K562 (cell line): Measurements from ENCODE around the gene SIX6. TPM values are rescaled to one million over a fixed set of nuclear protein-coding genes. Genes with fewer than 3 reads are reported as not detected.

Source experiments
- ATAC-seq: fragments of 200-7000 bp; cut with Tn5 transposase; 3 replicates; pipeline ENCODE4 v1.9.1; 2020; ENCODE audit warnings: moderate library complexity
- BruUV-seq: library from RNA; stranded (reverse); fragments of 400-500 nt; replicated peaks from 2 replicates; lab custom pipeline; 2021; lab: Mats Ljungman, UMichigan
- CTCF ChIA-PET: fragments of 300-600 bp; formaldehyde crosslinking; extraction: SDS; loops from one replicate; lab custom pipeline; 2021; ENCODE audit warnings: low intra/inter-chr PET ratio; lab: Yijun Ruan, JAX
- POLR2A ChIA-PET: fragments of 300-600, 350-650 bp; sonication (Branson Sonifier 250); formaldehyde crosslinking; extraction: SDS; loops from one replicate; lab custom pipeline; 2021; ENCODE audit warnings: antibody characterized with exemption, inconsistent platforms; lab: Yijun Ruan, JAX
- DNase-seq, 4 experiments: peaks; one replicate each; pipeline versions ENCODE4 v3.0.0 to v3.0.0-alpha.2; 2011 to 2018; ENCODE audit warnings: low spot score in 3 of 4, mixed read lengths in 3 of 4; ENCODE audit errors: extremely low read depth in 1 of 4
- FAIRE-seq: peaks from 2 replicates; lab custom pipeline; 2011; peaks lifted over from hg19 to GRCh38; lab: Jason Lieb, UNC
- H2AFZ ChIP-seq: 2 replicates; pipeline ENCODE4 v1.6.0; 2011; ENCODE audit warnings: low read depth, low read length, control low read depth, inconsistent platforms
- H3K27ac ChIP-seq: fragments of 200-600 bp; 3 replicates; pipeline ENCODE4 v1.8.0; 2011; ENCODE audit warnings: low read depth, mild to moderate bottlenecking, control low read depth, inconsistent platforms, low read length, moderate library complexity, mixed read lengths; ENCODE audit errors: extremely low read depth
- H3K27me3 ChIP-seq, 2 experiments: fragments of 300-600 bp in 1 of 2; 2 replicates in 1 of 2; 3 replicates in 1 of 2; pipeline versions ENCODE4 v1.6.0 to v1.8.0; 2011; ENCODE audit warnings: inconsistent platforms in 2 of 2, low read length in 2 of 2, mild to moderate bottlenecking in 1 of 2, mixed read lengths in 1 of 2, moderate library complexity in 1 of 2; ENCODE audit not compliant: control insufficient read depth in 2 of 2, insufficient read depth in 2 of 2
- H3K36me3 ChIP-seq: fragments of 300-600 bp; 3 replicates; pipeline ENCODE4 v1.8.0; 2011; ENCODE audit warnings: mild to moderate bottlenecking, low read length, inconsistent platforms; ENCODE audit not compliant: control insufficient read depth, insufficient read depth
- H3K4me1 ChIP-seq, 2 experiments: fragments of 200-600 bp in 1 of 2; replicated peaks in 1 of 2; 2 replicates in 1 of 2; 3 replicates in 1 of 2; pipeline versions ENCODE4 v1.5.1 to v1.8.0; 2011; ENCODE audit warnings: inconsistent platforms in 2 of 2, low read length in 2 of 2, mild to moderate bottlenecking in 1 of 2, mixed read lengths in 1 of 2, moderate library complexity in 1 of 2; ENCODE audit not compliant: control insufficient read depth in 2 of 2, insufficient read depth in 2 of 2
- H3K4me2 ChIP-seq: 2 replicates; pipeline ENCODE4 v1.6.1; 2011; ENCODE audit warnings: low read length, control low read depth, inconsistent platforms, mixed read lengths; ENCODE audit not compliant: insufficient read depth
- H3K4me3 ChIP-seq: fragments of 200-600 bp; sonication (generic), shearing (Covaris generic); 2 replicates; pipeline ENCODE4 v1.5.1; 2016; ENCODE audit warnings: control low read depth, inconsistent platforms
- H3K79me2 ChIP-seq: fragments of 200-600 bp; 3 replicates; pipeline ENCODE4 v1.8.0; 2011; ENCODE audit warnings: low read length, inconsistent platforms; ENCODE audit not compliant: control insufficient read depth, insufficient read depth
- H3K9ac ChIP-seq, 2 experiments: 2 replicates each; pipeline versions ENCODE4 v1.6.0 to v1.6.1; 2011; ENCODE audit warnings: low read depth in 2 of 2, low read length in 2 of 2, control low read depth in 1 of 2, inconsistent platforms in 1 of 2, mild to moderate bottlenecking in 1 of 2, mixed read lengths in 1 of 2; ENCODE audit not compliant: insufficient read depth in 1 of 2
- H3K9me1 ChIP-seq: one replicate; pipeline ENCODE4 v1.6.0; 2011; ENCODE audit warnings: inconsistent platforms, mild to moderate bottlenecking, low read length, moderate library complexity; ENCODE audit not compliant: control insufficient read depth, insufficient read depth
- H3K9me3 ChIP-seq: replicated peaks from 2 replicates; pipeline ENCODE4 v1.5.1; 2011; ENCODE audit warnings: low read depth, low read length, inconsistent platforms; ENCODE audit not compliant: control insufficient read depth, insufficient read depth
- H4K20me1 ChIP-seq: replicated peaks from 2 replicates; pipeline ENCODE4 v1.6.1; 2011; ENCODE audit warnings: low read length, inconsistent platforms, mixed read lengths; ENCODE audit not compliant: control insufficient read depth, insufficient read depth
- CTBP1 ChIP-seq: fragments of 450-650 bp; IDR thresholded peaks from 2 replicates; pipeline ENCODE4 v1.6.1; 2016; ENCODE audit warnings: borderline replicate concordance
- FIP1L1 ChIP-seq: fragments of 200-400 bp; formaldehyde crosslinking; IDR thresholded peaks from 2 replicates; pipeline ENCODE4 v1.6.1; 2018; ENCODE audit warnings: mild to moderate bottlenecking, low read depth, low read length; ENCODE audit not compliant: poor library complexity, severe bottlenecking
- FOXA3 ChIP-seq, 2 experiments: fragments of 450-650 bp in 1 of 2; sonication (generic) in 1 of 2; formaldehyde crosslinking; IDR thresholded peaks in 1 of 2; conservative IDR thresholded peaks in 1 of 2; 2 replicates each; pipeline versions ENCODE4 v1.4.0 to v1.8.0; 2020 to 2022; ENCODE audit warnings: mild to moderate bottlenecking in 2 of 2, missing genetic modification reagents in 1 of 2
- GTF3C2 ChIP-seq: IDR thresholded peaks from 3 replicates; pipeline ENCODE4 v1.6.1; 2011; ENCODE audit warnings: borderline replicate concordance, mild to moderate bottlenecking, moderate library complexity; ENCODE audit not compliant: insufficient read length; ENCODE audit errors: extremely low read depth
- ID3 ChIP-seq, 2 experiments: fragments of 250-450 bp in 1 of 2; fragments of 450-650 bp in 1 of 2; sonication (Bioruptor Pico) in 1 of 2; IDR thresholded peaks; 2 replicates each; pipeline versions ENCODE4 v1.6.1 to v1.8.0; 2016 to 2021; ENCODE audit warnings: mild to moderate bottlenecking in 2 of 2, moderate library complexity in 2 of 2, missing compliant biosample characterization in 1 of 2, missing genetic modification characterization in 1 of 2
- SRSF9 ChIP-seq: fragments of 200-400 bp; formaldehyde crosslinking; IDR thresholded peaks from 2 replicates; pipeline ENCODE4 v1.6.1; 2017; ENCODE audit warnings: low read depth, low read length, borderline replicate concordance
- SUPT5H ChIP-seq: fragments of 450-650 bp; IDR thresholded peaks from 2 replicates; pipeline ENCODE4 v1.6.1; 2016
- ZNF57 ChIP-seq: fragments of 450-650 bp; formaldehyde crosslinking; IDR thresholded peaks from 2 replicates; pipeline ENCODE4 v1.4.0; 2020; ENCODE audit warnings: mild to moderate bottlenecking, moderate library complexity
- WGBS: fragments of 100-300 bp; shearing (Covaris generic); methylation state at CpG from one replicate; pipeline ENCODE4 v1.1.6; 2016; ENCODE audit warnings: low coverage, mixed read lengths; ENCODE audit not compliant: insufficient coverage; ENCODE audit errors: missing lambda C conversion rate; 5-methylcytosine and 5-hydroxymethylcytosine counted together
- in situ Hi-C: fragments of 300-500 bp; cut with MboI; formaldehyde crosslinking; loops from 4 replicates; pipeline ENCODE4 v1.15.0; 2018; ENCODE audit warnings: inconsistent platforms, mixed read lengths
- intact Hi-C: fragments of 100-400 bp; cut with micrococcal nuclease; formaldehyde crosslinking; loops from 2 replicates; pipeline ENCODE4 v1.14.2; 2022
- polyA plus RNA-seq, 8 experiments: library from polyadenylated mRNA; depleted of rRNA in 4 of 8; stranded (reverse) in 5 of 8; unstranded in 3 of 8; fragments of >200 nt; fragmentation: Nextera tagmentation in 2 of 8; fragmentation: Illumina TruSeq in 1 of 8; extraction: Ambion mirVana in 2 of 8; extraction: Trizol in 1 of 8; gene quantifications; 2 replicates each; pipeline versions ENCODE4 v1.2.1 to v1.2.3, GENCODE V29; 2011 to 2014; ENCODE audit warnings: inconsistent platforms in 1 of 8, missing spikeins in 1 of 8
- total RNA-seq, 7 experiments: library from RNA; depleted of rRNA in 6 of 7; stranded (reverse); fragments of >200 nt in 6 of 7; fragmentation: Illumina TruSeq in 2 of 7; extraction: Trizol in 2 of 7; gene quantifications; 2 replicates each; pipeline versions ENCODE4 v1.2.1 to v1.2.3, GENCODE V29; 2011 to 2021; ENCODE audit warnings: low replicate concordance in 1 of 7

SIX6 gene
- total and polyA plus RNA-seq, 9 of the 15 experiments (the other 6 are each of a cell fraction or from before 2014, with no cell fraction given) = not detected

GRCh38 chr14:60512126-60512525, 3.2 kb downstream of the SIX6 start:
- no peaks in the 10 kb centered on the region for H3K79me2 ChIP-seq
- ATAC-seq (no peak), FAIRE-seq (no peak), DNase-seq (no peak)
- peaks cover 18 to 45% of the 10 kb centered on the region in 2 experiments; a peak in 3 of 5 replicates for H3K27me3 ChIP-seq
- TF ChIP-seq SUPT5H = no peak
- TF ChIP-seq FIP1L1 = no peak
- no peak for TF ChIP-seq GTF3C2
- no peak for TF ChIP-seq CTBP1
- no peak for TF ChIP-seq SRSF9
- TF ChIP-seq ID3 (CRISPR knock-in tag; IDR thresholded peaks at IDR 0.05) = no peak
- no peak for TF ChIP-seq ID3 (tag; IDR thresholded peaks at IDR 0.05)
- no peak for TF ChIP-seq ZNF57
- no peak for TF ChIP-seq FOXA3 (CRISPR knock-in tag; conservative IDR thresholded peaks at IDR 0.05 in 1 of 2, IDR thresholded peaks at IDR 0.05 in 1 of 2)
- intact Hi-C loops = no loop called here
- H3K9me3 ChIP-seq = no peaks in the 10 kb centered on the region
- no peaks in the 10 kb centered on the region for H3K9me1 ChIP-seq
- H2AFZ ChIP-seq = no peak overlapping the region
- no TSS peak for BruUV-seq
- WGBS = 0% methylated on average over 2 of the region's 2 CpGs
- no peaks in the 10 kb centered on the region for H4K20me1 ChIP-seq
- no peaks in the 10 kb centered on the region for H3K36me3 ChIP-seq
- H3K9ac ChIP-seq = no peak overlapping the region
- no peak overlapping the region for H3K4me2 ChIP-seq
- no peak overlapping the region for H3K27ac ChIP-seq
- ChIA-PET POLR2A (no interaction called here), CTCF (no interaction called here)
- in situ Hi-C loops = no loop called here
- no peak overlapping the region for H3K4me3 ChIP-seq
- peaks cover 0 to 19% of the 10 kb centered on the region in 2 experiments; a peak in 1 of 5 replicates for H3K4me1 ChIP-seq
